Measurements from ENCODE around the gene EIF2S3.
"Not testable (repeated sequence)": the region's sequence is repeated elsewhere in the genome, so short reads cannot be mapped to it uniquely, and the experiment has no call there.

EIF2S3 gene

DNA sequence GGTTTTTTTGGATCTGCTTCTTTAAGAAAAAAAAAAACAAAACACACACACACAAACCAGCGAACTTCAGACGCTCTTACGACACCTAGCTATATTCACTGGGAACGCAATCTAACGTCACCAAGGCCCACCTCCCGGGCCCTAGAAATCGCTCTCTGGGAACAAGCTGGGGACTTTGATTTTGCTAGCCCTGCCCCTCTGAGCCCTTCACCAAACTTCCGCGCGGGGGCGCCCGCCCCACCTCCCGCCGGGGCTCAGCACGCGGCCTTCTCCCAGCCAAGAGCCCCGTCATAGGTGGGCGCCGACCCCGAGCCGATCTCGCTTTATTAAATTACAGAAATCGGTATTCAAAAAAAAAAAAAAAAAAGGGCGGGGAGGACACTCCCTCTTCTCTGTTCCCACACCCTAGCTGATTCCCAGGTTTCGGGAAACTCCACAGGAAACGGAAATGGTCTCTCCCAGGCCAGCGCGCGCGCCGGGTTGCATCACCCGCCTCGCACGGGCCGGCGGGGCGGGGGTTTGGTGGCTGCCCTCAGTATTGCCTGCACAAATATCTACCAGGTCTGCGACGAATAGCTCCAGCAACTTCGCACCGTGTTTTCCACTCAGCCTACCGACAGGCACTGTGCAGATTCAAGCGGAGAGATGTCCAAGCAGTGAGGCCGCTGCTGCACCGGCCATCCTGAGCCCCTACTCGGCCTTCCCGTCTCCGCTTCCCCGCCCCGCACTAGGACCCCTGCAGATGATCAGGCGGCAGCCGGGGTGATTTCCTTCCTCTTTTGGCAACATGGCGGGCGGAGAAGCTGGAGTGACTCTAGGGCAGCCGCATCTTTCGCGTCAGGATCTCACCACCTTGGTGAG, at the start of gene EIF2S3:
EIF2S3 (plus strand) TSS at position 775 of the 861 bp plus-strand sequence; CDS start at position 788, 13 bp downstream.
- DNase-seq (ENCODE audit: low spot score) = peak; percentile 95

- DNase-seq (ENCODE audit: low spot score) = no peak
Observed at GRCh38 chrX:24005028-24005427, 49.7 kb upstream of the EIF2S3 start.

- no peak for DNase-seq (ENCODE audit: low spot score)
Observed at GRCh38 chrX:24005867-24006266, 48.9 kb upstream of the EIF2S3 start.

DNA sequence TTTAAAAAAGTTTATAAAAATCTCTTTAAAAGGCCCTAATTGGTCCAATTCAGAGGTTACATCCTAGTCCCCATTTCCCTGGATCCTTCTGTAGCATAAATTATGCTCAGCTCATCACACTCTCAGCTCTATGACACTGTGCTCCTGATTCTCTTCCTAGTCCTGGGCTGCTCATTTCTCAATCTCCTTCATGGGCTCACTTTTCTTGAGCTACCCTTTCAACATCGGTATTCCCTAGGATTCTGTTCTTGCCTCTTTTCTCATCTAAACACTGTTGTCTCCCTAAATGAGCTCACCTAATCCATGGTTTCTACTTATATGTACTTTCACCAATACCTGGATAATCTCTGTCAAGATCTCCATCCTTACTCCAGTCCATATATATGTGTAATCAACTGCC, 42.5 kb upstream of the EIF2S3 start:
- DNase-seq (ENCODE audit: low spot score) = no peak

DNA sequence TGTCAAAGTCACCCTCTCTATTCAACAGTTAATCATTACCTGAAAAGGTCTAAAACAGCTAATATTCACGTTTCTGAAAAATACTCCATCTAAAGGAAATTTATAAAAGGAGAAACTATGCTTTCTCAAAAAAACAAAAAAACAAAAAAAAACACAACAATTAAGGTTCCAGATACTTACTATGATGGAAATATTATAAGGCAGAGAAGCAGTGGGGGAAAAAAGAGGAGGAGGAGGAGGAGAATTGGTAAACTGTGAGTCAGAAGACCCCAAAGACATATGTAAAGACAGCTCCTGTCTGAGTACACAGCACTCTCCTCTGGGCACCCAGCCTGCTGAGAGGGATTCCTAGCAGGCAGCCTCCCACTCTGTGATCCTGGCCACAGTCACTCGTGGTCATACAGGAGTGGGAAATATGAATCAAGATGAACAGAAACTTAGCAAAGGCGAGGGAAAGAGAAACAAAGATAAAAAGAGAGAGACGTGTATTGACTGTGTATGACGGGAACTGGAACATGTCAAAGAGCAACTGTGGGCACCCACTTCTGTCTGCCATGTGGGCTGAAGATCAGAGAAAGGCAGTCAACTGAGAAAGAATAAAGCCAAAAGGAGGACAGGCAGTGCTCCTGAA, 40.3 kb upstream of the EIF2S3 start:
- DNase-seq (ENCODE audit: low spot score) = no peak

DNA sequence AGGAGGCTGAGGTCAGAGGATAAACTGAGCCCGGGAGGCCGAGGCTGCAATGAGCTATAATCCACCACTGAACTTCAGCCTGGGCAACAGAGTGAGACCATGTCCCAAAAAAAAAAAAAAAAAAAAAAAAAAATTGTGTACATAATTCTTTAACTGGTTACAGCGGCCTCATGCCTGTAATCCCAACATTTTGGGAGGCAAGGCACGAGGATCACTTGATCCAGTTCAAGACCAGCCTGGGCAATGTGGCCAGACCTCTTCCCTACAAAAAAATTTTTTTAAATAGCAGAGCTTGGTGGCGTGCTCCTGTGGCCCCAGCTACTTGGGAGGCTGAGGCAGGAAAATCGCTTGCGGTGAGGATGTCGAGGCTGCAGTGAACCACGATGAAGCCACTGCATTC, 37.1 kb upstream of the EIF2S3 start:
- no peak for DNase-seq (ENCODE audit: low spot score)

DNA sequence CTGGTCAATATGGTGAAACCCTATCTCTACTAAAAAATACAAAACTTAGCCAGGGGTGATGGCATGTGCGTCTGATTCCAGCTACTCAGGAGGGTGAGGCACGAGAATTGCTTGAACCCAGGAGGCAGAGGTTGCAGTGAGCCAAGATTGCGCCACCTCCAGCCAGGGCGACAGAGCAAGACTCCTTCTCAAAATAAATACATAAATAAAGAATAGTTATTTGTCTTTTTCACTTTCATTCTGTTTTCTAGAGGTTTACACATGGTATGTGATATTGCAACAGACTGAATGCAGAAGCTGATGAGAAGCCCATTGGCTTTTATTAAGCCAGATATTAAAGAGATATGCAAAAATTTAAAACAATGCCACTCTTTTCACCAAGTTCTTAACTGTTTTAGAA, 35.9 kb upstream of the EIF2S3 start:
- DNase-seq (ENCODE audit: low spot score) = no peak

GRCh38 chrX:24019448-24019847, 35.3 kb upstream of the EIF2S3 start:
- no peak for DNase-seq (ENCODE audit: low spot score)

DNA sequence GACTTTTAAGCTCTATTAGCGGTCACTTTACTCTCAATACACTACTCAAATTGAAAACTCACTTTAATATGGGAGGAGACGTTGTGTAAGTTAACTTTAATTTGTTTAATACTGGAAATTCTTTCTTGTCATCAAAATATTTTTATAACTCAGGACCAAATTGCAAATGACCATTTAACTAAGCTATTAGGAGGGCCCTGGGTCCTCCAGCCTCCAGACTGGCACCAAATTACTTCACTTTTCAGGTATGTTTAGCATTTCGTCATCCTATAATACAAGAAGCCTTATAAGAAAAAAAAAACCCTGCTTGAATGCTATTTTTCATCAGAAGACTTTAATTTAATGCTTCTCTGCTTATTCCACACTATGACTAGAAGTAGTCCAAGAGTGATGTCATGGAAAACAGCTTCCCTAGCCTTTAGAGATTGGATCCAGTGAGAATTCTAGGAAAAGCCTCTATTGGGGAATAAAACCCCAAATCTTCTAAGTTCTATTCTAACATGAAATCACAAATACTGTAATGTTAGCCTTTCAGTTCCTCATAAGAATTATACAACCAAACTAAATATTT, 34.4 kb upstream of the EIF2S3 start:
- no peak for DNase-seq (ENCODE audit: low spot score)

DNA sequence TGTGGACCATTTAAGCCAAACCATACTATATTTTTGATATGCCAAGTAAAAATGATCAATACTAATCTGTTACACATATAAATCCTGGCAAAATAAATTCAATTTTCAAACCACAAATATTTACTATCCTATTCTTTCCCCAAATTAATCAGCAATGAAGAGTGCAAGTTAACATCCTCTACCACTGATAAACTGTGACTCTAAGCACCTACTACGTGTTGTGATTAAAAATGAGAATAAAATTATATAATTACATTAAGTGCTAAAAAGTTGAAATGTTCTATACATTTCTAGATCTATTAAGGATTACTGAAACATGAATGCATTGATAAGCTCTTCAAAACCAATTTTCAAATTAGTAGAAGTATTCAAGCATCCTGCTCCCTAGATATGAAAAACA, 31.2 kb upstream of the EIF2S3 start:
- no peak for DNase-seq (ENCODE audit: low spot score)

DNA sequence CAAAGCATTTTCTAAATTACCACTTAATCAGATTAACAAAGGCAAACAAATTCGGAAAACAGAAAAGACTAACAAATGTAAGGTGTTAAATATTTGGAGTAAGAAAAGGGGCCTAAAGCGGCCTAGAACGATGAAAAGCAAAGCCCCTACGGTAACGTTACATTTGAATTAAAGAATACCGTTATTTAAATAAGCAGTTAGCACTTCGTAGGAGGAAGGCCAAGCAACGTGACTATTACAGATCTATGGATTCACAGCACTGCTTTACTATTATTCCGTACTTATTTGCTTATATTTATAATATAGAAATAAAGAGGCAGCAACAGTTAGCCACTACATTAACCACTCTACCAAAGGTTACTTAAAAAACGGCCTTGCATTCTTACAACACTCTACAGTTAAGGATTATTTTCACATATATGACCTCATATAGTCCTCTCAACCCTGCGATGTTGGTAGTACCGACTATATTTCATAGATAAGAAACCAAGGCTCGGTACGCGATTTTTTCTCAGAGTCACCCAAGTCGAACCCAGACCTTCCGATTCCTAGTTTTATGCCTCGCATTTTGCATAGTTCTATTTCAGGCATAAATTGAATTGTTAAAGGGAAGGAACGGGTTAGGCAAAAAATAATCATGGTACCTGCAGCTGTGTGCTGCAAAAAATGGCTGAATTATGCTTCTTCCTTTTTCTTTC, 30.6 kb upstream of the EIF2S3 start:
- peak; percentile 51 for DNase-seq (ENCODE audit: low spot score)

- peak; percentile 87 for DNase-seq (ENCODE audit: low spot score)
Observed at GRCh38 chrX:24024819-24025740, 29.7 kb upstream of the EIF2S3 start.

- DNase-seq (ENCODE audit: low spot score) = peak; percentile 45
Observed at GRCh38 chrX:24025741-24026403, 28.9 kb upstream of the EIF2S3 start.

DNA sequence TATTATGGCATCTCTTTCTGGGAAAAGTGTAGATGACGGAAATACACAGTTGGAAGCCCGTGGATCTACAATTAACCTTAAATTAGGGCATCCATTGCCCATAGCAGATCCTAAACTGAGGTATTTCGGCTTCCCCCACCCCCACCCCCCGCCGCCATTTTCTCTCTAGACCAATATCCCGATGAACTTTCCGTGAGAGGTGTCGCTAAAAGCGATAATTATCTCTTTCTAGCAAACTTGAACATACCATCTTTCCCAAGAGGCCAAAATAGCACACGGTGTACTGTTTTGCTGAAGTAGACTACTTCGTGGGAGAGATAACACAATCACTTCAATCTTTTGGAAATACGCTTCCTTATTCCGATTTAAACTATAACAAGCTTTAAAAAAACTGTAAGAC, 28.3 kb upstream of the EIF2S3 start:
- no peak for DNase-seq (ENCODE audit: low spot score)

DNA sequence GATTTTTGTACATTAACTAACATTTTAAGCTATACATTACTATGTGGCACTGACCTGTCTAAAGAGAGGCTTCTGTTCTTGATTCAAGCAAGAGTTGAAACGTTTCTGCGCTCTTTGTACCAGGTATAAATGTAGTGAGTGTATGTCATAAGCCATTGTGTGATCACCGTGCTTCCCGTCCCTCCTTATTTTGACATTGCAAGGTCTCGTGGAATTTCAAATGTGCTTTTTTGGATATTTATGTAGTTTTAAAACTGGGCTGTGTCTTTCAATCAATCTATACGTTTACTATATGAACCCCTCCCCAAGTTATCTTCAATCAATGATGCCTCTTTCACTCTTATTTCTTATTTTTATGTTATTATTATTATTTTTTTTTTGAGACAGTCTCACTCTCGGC, 27.7 kb upstream of the EIF2S3 start, which contains the start of gene KLHL15:
KLHL15 (minus strand) TSS at position 101 of the 400 bp plus-strand sequence. CDS start 20,493 bp downstream, outside the sequence.
- DNase-seq (ENCODE audit: low spot score) = no peak

- DNase-seq (ENCODE audit: low spot score) = no peak
Observed at GRCh38 chrX:24027985-24028384, 26.8 kb upstream of the EIF2S3 start.

DNA sequence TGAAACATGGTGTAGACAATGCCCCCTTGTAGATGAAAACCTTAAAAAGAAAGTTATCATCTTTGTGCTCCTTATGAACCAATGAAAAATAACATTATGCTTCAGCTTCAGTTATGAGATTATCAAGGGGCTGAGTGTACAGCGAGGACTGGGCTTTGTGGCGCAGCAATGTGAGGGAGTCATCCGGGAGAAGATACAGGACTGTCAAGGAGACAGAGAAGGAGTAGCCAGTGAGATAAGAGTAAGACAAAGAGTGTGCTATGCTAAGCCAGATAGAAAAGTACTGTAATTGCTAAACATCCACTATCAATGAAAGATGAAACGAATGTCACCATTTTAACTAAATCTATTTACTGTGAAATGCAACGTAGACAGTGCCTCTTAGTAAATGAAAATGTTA, 24.2 kb upstream of the EIF2S3 start:
- DNase-seq (ENCODE audit: low spot score) = no peak

DNA sequence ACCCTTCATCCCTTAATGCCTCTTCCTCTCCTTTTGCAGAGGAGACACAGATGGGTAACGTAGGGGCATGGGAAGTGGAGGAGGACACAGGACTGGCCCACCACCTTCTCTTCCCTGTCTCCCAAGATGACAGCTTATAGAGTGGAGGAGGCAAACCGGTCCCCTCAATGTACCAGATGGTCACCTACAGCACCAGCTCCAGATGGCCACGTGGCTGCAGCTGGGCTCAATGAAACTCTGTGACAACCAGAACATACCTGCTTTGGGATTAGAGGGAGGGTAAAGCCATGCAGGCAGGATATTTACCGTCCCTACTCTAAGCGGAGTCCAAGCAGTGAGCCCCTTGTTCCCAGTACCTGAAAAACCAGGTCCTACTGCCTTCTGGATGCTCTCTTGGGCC, 20.3 kb upstream of the EIF2S3 start:
- DNase-seq (ENCODE audit: low spot score) = no peak

GRCh38 chrX:24037729-24038128, 17.0 kb upstream of the EIF2S3 start:
- no peak for DNase-seq (ENCODE audit: low spot score)

DNA sequence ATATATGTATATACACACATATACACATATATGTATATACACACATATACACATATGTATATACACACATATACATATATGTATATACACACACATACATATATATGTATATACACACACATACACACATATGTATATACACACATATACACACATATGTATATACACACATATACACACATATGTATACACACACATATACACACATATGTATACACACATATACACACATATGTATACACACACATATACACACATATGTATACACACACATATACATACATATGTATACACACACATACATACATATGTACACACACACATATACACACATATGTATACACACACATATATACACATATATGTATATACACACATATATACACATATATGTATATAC, 8.7 kb upstream of the EIF2S3 start:
- not testable (repeated sequence) for DNase-seq (ENCODE audit: low spot score)

DNA sequence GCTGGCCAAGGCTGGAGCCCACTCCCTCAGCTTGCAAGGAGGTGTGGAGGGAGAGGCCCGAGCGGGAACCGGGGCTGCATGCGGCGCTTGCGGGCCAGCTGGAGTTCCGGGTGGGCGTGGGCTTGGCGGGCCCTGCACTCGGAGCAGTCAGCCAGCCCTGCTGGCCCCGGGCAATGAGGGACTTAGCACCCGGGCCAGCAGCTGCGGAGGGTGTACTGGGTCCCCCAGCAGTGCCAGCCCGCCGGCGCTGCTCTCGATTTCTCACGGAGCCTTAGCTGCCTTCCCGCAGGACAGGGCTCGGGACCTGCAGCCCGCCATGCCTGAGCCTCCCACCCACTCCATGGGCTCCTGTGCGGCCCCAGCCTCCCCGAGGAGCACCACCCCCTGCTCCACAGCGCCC, 5.1 kb upstream of the EIF2S3 start:
- DNase-seq (ENCODE audit: low spot score) = not testable (repeated sequence)
